Endothelial cell of umbilical vein (primary cell): ENCODE measurements around the gene NUP214. TPM values are rescaled to one million over a fixed set of nuclear protein-coding genes. Genes with fewer than 3 reads are reported as not detected.

Source experiments
- BruUV-seq: library from RNA; stranded (reverse); fragments of 400-500 nt; replicated peaks from 2 replicates; lab custom pipeline; 2021; lab: Mats Ljungman, UMichigan
- CTCF ChIA-PET: fragments of 300-600, 350-600 bp; sonication (Branson Sonifier 250); formaldehyde crosslinking; loops from one replicate; lab custom pipeline; 2021; ENCODE audit warnings: antibody characterized with exemption, inconsistent platforms; lab: Charles Lee
- POLR2A ChIA-PET: fragments of 300-600, 350-600 bp; sonication (Branson Sonifier 250); formaldehyde crosslinking; loops from one replicate; lab custom pipeline; 2021; ENCODE audit warnings: antibody characterized with exemption, inconsistent platforms; lab: Charles Lee
- DNase-seq: peaks from one replicate; pipeline ENCODE4 v3.0.0-alpha.2; 2011; ENCODE audit warnings: low read depth, low spot score
- FAIRE-seq: peaks from 2 replicates; lab custom pipeline; 2011; peaks lifted over from hg19 to GRCh38; lab: Jason Lieb, UNC
- H2AFZ ChIP-seq: 2 replicates; pipeline ENCODE4 v1.6.0; 2012; ENCODE audit warnings: low read depth, low read length, control low read depth, inconsistent platforms
- H3K27ac ChIP-seq: 2 replicates; pipeline ENCODE4 v1.5.1; 2011; ENCODE audit warnings: low read depth, mild to moderate bottlenecking, control low read depth, low read length, moderate library complexity; ENCODE audit not compliant: insufficient read depth
- H3K27me3 ChIP-seq, 2 experiments: 2 replicates each; pipeline versions ENCODE4 v1.6.0 to v1.6.1; 2011; ENCODE audit warnings: low read length in 2 of 2, mixed read lengths in 1 of 2; ENCODE audit not compliant: control insufficient read depth in 2 of 2, insufficient read depth in 2 of 2
- H3K36me3 ChIP-seq, 2 experiments: 2 replicates in 1 of 2; 3 replicates in 1 of 2; pipeline ENCODE4 v1.5.1; 2011; ENCODE audit warnings: low read length in 2 of 2, mild to moderate bottlenecking in 1 of 2, moderate library complexity in 1 of 2; ENCODE audit not compliant: control insufficient read depth in 2 of 2, insufficient read depth in 2 of 2; ENCODE audit errors: extremely low read depth in 1 of 2
- H3K4me1 ChIP-seq: 3 replicates; pipeline ENCODE4 v1.5.1; 2011; ENCODE audit warnings: mild to moderate bottlenecking, low read length; ENCODE audit not compliant: control insufficient read depth, insufficient read depth; ENCODE audit errors: extremely low read depth
- H3K4me2 ChIP-seq: 2 replicates; pipeline ENCODE4 v1.6.1; 2011; ENCODE audit warnings: low read length, control low read depth, mixed read lengths; ENCODE audit not compliant: insufficient read depth
- H3K4me3 ChIP-seq, 3 experiments: fragments of 200-600 bp in 1 of 3; sonication (generic), shearing (Covaris generic) in 1 of 3; replicated peaks in 1 of 3; 2 replicates each; pipeline ENCODE4 v1.5.1; 2011 to 2016; ENCODE audit warnings: control low read depth in 3 of 3, low read length in 3 of 3, mild to moderate bottlenecking in 2 of 3, inconsistent platforms in 1 of 3, low read depth in 1 of 3, moderate library complexity in 1 of 3; ENCODE audit not compliant: insufficient read depth in 1 of 3
- H3K79me2 ChIP-seq: 2 replicates; pipeline ENCODE4 v1.6.0; 2012; ENCODE audit warnings: low read length, inconsistent platforms; ENCODE audit not compliant: control insufficient read depth, insufficient read depth
- H3K9ac ChIP-seq: replicated peaks from 2 replicates; pipeline ENCODE3; 2011; ENCODE audit warnings: low read length, control low read depth; ENCODE audit not compliant: insufficient read depth; ENCODE audit errors: extremely low read depth
- H3K9me1 ChIP-seq: replicated peaks from 3 replicates; pipeline ENCODE4 v1.6.0; 2011; ENCODE audit warnings: mild to moderate bottlenecking, low read length; ENCODE audit not compliant: control insufficient read depth, insufficient read depth; ENCODE audit errors: extremely low read depth
- H3K9me3 ChIP-seq: replicated peaks from 2 replicates; pipeline ENCODE4 v1.5.1; 2012; ENCODE audit warnings: low read length, inconsistent platforms; ENCODE audit not compliant: control insufficient read depth, insufficient read depth
- H4K20me1 ChIP-seq: replicated peaks from 2 replicates; pipeline ENCODE3; 2011; ENCODE audit warnings: mild to moderate bottlenecking, low read length; ENCODE audit not compliant: control insufficient read depth, insufficient read depth; ENCODE audit errors: extremely low read depth
- EZH2 ChIP-seq: IDR thresholded peaks from 2 replicates; pipeline ENCODE4 v1.6.1; 2012; ENCODE audit warnings: borderline replicate concordance, low read depth, mild to moderate bottlenecking, moderate library complexity, low read length, inconsistent platforms; ENCODE audit not compliant: severe bottlenecking
- FOS ChIP-seq: IDR thresholded peaks from 2 replicates; pipeline ENCODE4 v1.6.1; 2011; ENCODE audit warnings: mild to moderate bottlenecking, low read length, moderate library complexity, borderline replicate concordance; ENCODE audit not compliant: insufficient read depth
- GATA2 ChIP-seq: IDR thresholded peaks from 2 replicates; pipeline ENCODE4 v1.7.0; 2011; ENCODE audit warnings: low read depth, mild to moderate bottlenecking, moderate library complexity, mixed read lengths, low read length; ENCODE audit not compliant: insufficient read length, insufficient read depth
- JUN ChIP-seq: IDR thresholded peaks from 2 replicates; pipeline ENCODE4 v1.6.1; 2011; ENCODE audit warnings: borderline replicate concordance, low read depth; ENCODE audit not compliant: insufficient read length, insufficient read depth
- MYC ChIP-seq: IDR thresholded peaks from one replicate; pipeline ENCODE4 v1.6.1; 2011; ENCODE audit warnings: mild to moderate bottlenecking, low read depth, low read length
- POLR2A ChIP-seq: IDR thresholded peaks from 2 replicates; pipeline ENCODE4 v1.6.1; 2012; ENCODE audit warnings: low read depth, mild to moderate bottlenecking, control low read depth, low read length
- POLR2AphosphoS5 ChIP-seq: IDR thresholded peaks from 2 replicates; pipeline ENCODE4 v1.6.1; 2012; ENCODE audit warnings: low read depth, mild to moderate bottlenecking, control low read depth, low read length, moderate library complexity; ENCODE audit not compliant: insufficient read depth
- dilution Hi-C: fragments of 300-500 bp; cut with MboI; formaldehyde crosslinking; loops from one replicate; pipeline ENCODE4 v1.15.0; 2019; ENCODE audit warnings: low sequenced_read_pairs; ENCODE audit not compliant: extremely low pct_ligation_motif_present
- intact Hi-C: fragments of 100-400 bp; cut with micrococcal nuclease; formaldehyde crosslinking; loops from one replicate; pipeline ENCODE4 v1.10.0; 2022
- polyA plus RNA-seq, 4 experiments: library from polyadenylated mRNA; depleted of rRNA in 3 of 4; stranded (reverse) in 3 of 4; unstranded in 1 of 4; fragments of >200 nt; gene quantifications; 2 replicates each; pipeline versions ENCODE4 v1.2.1 to v1.2.3, GENCODE V29; 2011 to 2012; ENCODE audit warnings: missing spikeins in 1 of 4
- total RNA-seq: library from RNA; stranded (reverse); gene quantifications from 2 replicates; pipeline ENCODE4 v1.2.3, GENCODE V29; 2021
- TF ChIP-seq, protein P1 (sequence below): IDR thresholded peaks from 2 replicates; pipeline ENCODE4 v1.6.1; 2011; ENCODE audit not compliant: insufficient read depth, insufficient read length
- TF ChIP-seq, protein P2 (sequence below), 2 donors: IDR thresholded peaks; 1 replicate in 1 of 2; 2 replicates in 1 of 2; pipeline ENCODE4 v1.5.1; 2011; ENCODE audit warnings: low read length in 2 of 2, mild to moderate bottlenecking in 2 of 2, moderate library complexity in 2 of 2, control low read depth in 1 of 2, inconsistent platforms in 1 of 2, low read depth in 1 of 2; ENCODE audit not compliant: insufficient read depth in 1 of 2; ENCODE audit errors: extremely low read depth in 1 of 2

Gene NUP214
- total and polyA plus RNA-seq, 2 donors (not counting 3 experiments of a cell fraction or from before 2014, with no cell fraction given): 28.7 to 65.9 TPM

DNA sequence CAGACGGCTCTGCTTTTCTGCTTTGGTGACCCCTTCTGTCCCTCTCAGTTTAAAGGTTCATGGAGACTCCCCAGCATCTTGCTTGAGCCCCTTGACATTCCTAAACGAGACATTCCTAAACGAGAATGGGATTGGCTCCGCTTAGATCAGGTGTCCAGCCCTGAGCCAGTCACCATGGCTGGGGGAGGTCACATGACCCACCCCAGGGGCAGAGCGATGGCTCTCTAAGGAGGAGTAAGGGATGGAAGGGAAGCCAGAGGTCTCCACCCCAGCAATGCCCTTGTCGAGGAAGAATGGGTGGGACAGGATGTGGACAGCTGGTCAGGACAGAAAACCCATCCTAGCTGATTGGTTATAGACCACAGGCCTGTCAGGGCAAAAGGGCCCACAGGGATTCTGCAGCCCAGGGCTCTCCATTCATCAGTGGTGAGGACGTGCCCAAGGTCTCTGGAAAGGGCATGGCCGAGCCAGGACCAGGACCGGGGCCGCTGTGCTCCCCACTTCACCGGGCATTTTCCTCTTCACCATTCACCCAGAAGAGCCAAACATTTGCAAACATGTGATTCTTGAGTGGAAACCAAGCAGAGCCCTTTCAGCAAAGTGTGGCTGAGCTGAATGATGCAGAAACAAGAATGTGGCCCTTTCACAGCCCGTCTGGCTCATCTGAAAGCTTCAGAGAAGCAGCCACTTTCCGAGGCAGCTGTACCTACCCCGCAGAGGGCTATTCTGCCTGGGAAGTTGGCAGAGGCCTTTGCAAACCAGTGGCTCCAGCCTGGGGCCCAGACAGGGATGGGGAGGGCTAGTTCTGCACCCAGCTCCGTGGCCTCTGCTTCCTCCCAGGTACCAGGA is 48.8 kb upstream of the NUP214 start:
- no peak overlapping the region for H3K4me3 ChIP-seq
- H3K9ac ChIP-seq: no peak overlapping the region
- DNase-seq (no peak), FAIRE-seq (no peak)
- no peaks in the 10 kb centered on the region for H3K79me2 ChIP-seq
- POLR2A ChIA-PET: no interaction called here
- no peaks in the 10 kb centered on the region for H3K9me1 ChIP-seq
- H2AFZ ChIP-seq: no peak overlapping the region
- BruUV-seq: no TSS peak
- CTCF ChIA-PET: interaction anchor here (1.3 kb wide), 1 partner anchor 30 kb away, joined by 5 read pairs; no protein-coding TSS in a partner anchor
- dilution Hi-C loops: no loop called here
- H3K9me3 ChIP-seq: no peaks in the 10 kb centered on the region
- H4K20me1 ChIP-seq: no peaks in the 10 kb centered on the region
- intact Hi-C loops: no loop called here
- H3K4me2 ChIP-seq: no peak overlapping the region
- H3K4me1 ChIP-seq: no peaks in the 10 kb centered on the region
- no peak for TF ChIP-seq POLR2AphosphoS5
- TF ChIP-seq MYC: no peak
- no peak for TF ChIP-seq FOS
- no peak for TF ChIP-seq GATA2
- TF ChIP-seq JUN: no peak
- no peak for TF ChIP-seq EZH2
- TF ChIP-seq POLR2A: no peak
- TF ChIP-seq, protein P1, sequence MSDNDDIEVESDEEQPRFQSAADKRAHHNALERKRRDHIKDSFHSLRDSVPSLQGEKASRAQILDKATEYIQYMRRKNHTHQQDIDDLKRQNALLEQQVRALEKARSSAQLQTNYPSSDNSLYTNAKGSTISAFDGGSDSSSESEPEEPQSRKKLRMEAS: no peak
- TF ChIP-seq, protein P2, sequence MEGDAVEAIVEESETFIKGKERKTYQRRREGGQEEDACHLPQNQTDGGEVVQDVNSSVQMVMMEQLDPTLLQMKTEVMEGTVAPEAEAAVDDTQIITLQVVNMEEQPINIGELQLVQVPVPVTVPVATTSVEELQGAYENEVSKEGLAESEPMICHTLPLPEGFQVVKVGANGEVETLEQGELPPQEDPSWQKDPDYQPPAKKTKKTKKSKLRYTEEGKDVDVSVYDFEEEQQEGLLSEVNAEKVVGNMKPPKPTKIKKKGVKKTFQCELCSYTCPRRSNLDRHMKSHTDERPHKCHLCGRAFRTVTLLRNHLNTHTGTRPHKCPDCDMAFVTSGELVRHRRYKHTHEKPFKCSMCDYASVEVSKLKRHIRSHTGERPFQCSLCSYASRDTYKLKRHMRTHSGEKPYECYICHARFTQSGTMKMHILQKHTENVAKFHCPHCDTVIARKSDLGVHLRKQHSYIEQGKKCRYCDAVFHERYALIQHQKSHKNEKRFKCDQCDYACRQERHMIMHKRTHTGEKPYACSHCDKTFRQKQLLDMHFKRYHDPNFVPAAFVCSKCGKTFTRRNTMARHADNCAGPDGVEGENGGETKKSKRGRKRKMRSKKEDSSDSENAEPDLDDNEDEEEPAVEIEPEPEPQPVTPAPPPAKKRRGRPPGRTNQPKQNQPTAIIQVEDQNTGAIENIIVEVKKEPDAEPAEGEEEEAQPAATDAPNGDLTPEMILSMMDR (IDR thresholded peaks at IDR 0.05; ENCODE audit: extremely low read depth in 1 of 2, insufficient read depth in 1 of 2, low read depth in 1 of 2, low read length in 2 of 2): no peak
- H3K27ac ChIP-seq: no peak overlapping the region
- no peaks in the 10 kb centered on the region for H3K36me3 ChIP-seq
- no peaks in the 10 kb centered on the region for H3K27me3 ChIP-seq
